Measurements from ENCODE around the gene PHLDA1.
A peak's percentile ranks its signal among the peaks of the same experiment; 100 is the strongest.

DNA sequence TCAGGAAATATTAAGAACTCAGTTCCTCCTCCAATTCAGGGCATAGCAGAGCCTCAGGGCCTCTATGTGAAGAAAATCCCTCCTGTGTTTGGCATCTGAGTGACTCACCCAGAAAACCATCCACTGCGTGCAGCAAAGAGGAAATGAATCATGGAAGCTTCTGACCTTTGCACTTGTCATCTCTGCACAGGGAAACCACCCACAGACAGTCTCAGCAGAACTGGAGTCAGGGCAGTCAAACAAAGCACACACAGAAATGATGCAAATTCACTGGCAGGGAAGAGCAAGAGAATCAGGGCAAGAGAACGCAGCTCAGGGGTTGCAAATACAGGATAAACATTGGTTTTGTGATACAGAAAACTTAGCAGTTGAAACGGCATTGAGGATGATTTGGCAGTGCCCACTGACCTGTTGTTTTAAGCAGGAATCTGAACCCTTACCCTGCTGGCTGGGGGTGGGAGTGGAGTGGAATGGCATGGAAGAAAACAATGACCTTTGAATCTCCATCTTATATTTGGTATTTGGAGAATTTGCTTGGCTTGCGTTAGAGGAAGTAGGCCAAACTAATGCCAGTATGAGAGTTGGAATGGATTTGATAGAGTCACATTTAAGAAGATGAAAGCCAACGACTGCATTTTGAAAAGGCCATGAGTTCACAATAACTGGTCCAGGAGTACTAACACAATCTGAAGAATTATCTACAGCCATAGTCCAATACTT, 53.5 kb downstream of the PHLDA1 start:
- TF ChIP-seq CTCF (IDR thresholded peaks at IDR 0.05; ENCODE audit: low read depth, low read length, missing input control) = peak; percentile 40
- TF ChIP-seq, protein P1, sequence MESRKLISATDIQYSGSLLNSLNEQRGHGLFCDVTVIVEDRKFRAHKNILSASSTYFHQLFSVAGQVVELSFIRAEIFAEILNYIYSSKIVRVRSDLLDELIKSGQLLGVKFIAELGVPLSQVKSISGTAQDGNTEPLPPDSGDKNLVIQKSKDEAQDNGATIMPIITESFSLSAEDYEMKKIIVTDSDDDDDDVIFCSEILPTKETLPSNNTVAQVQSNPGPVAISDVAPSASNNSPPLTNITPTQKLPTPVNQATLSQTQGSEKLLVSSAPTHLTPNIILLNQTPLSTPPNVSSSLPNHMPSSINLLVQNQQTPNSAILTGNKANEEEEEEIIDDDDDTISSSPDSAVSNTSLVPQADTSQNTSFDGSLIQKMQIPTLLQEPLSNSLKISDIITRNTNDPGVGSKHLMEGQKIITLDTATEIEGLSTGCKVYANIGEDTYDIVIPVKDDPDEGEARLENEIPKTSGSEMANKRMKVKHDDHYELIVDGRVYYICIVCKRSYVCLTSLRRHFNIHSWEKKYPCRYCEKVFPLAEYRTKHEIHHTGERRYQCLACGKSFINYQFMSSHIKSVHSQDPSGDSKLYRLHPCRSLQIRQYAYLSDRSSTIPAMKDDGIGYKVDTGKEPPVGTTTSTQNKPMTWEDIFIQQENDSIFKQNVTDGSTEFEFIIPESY (IDR thresholded peaks at IDR 0.05) = peak; percentile 95
- peak; percentile 93 for TF ChIP-seq FOXA1 (IDR thresholded peaks at IDR 0.05)

Measured in liver (tissue), 2 donors.